Measurements from ENCODE around the gene SSH3.
A peak's percentile ranks its signal among the peaks of the same experiment; 100 is the strongest.

SSH3 gene

GRCh38 chr11:67268081-67268961 lies 35.0 kb upstream of the SSH3 start:
- no peak for DNase-seq

DNA sequence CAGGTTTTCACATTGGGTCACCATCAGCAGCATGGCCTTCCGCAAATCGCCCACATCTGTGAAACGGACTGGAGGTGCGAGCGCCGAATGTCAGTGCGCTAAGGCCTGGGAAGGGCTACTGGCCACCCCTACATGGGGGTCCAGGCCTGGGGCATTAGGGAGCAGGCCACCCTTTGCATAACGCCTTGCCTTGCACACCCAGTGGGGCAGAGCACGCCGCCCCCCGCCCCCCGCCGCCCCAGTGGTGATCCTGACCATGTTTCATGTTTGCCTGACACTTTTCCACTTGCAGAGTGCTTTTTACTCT lies 34.4 kb upstream of the SSH3 start:
- DNase-seq = no peak

DNA sequence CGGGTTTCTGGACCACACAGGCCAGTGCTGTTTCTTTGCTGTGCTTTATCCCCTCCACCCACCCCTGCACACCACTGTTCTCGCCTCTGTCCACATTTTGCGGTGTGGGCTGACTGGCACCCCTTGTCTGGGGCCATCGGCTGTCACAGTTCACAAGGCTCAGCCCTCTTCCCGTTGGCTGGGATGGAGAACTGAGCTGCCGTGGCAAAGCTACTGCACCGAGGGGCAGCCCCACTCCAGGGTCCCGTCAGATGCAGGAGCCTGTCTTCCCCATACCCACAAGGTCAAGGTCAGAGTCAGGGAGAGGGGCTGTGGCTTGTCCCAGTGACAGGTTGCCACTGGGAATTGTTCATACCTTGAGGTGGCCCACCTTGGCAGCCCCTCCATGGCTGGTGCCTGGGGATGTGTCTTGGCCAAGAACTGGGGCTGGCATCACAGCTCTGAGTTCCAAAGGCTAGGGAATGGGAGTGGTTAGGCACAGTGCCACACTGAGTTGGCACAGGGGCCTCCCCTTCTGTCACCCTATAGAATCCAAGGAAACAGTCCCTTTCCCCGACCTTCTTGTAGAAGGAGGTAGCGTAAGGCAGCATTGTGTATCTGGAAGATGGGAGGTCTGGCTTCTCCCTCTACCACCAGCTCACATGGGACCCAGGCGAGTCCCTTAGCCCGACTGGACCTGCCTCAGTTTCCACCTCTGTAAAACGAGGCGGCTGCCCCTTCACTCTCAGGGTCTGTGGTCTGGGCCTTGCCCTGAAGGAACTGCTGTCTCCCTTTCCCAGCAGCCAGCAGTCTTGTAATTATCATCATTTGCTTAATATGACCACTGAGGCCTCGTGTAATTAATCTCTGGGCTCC lies 33.7 kb upstream of the SSH3 start:
- no peak for DNase-seq

GRCh38 chr11:67270256-67271204 lies 32.8 kb upstream of the SSH3 start:
- DNase-seq = no peak

- DNase-seq = no peak
These were observed 32.2 kb upstream of the SSH3 start for GRCh38 chr11:67271205-67271540.

DNA sequence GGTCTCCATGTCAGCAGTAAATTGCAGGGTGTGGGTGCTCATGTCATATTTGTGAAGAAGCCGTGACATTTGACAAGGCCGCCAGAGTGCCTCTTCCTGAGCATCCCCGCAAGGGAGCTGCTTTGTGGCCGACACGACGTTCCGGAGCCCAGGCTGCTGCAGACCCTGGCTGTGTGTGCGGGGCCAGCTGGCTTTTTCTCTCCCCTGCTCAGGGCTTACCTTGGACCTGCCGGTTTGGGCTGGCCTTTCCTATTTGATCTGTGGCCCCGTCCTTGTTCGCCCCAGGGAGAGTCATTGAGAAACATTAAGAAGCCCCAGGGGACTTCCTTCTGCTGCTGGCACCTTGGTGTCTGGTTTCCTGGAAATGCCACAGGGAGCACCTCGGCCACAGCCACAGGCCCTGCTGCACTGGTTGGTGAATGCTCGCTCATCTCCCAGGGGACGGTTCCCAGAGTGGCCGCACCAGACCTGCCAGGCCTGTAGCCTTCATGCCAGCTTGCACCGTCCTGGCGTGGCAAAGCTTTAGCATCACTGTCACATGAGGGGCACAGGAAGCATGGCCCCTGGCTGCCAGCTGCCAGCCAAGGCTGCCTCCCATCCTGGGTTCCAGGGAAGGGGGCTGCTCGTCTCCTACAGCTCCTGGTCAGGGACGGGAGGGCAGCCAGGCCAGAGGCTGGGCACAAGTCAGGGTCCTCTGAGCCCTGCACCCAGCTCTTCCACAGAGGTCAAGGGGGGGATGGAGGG lies 31.6 kb upstream of the SSH3 start:
- no peak for DNase-seq

DNA sequence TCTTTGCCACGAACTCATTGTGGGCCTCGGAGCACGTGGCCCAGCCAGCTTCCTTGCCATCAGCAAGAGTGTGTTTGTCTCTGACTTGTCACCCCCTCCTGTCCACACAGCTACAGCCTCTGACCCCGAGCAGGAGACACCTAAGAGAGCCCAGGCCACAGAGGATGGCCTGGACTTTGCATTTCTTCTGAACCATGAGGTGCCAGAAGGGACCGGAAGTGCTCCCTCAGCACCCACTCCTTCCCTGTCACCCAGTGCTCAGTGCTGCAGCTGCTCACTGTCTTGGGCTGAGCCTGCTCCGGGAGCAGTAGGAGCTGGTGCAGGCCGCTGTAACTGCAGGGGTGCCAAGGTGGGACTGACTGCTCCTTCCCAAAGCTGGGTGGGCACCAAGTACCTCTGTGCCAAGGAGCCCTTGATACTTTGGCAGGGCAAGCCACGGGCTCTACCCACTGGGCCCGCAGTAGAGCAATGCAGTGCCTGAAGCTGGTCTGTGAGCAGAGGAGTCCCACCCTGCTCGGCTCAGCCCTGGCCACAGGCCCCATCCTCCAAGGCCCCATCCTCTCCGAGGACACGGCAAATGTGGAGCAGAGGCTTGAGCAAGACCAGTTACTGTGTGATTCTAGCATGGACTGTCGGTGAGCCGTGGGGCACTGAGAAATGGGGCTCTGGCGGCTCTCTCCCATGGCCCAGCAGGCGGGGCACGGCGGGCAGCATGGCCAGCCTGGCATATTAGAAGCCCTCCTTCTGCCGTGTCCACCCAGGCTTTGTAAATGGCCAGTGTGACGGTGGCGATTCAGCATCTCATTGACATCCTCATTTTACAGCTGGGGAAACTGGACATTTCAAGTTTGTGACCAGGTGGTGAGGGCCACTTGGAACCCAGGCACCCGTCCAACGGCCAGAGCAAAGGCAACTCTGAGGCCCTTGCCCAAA lies 30.7 kb upstream of the SSH3 start:
- no peak for DNase-seq

GRCh38 chr11:67273260-67273990 lies 29.9 kb upstream of the SSH3 start:
- DNase-seq = no peak

- no peak for DNase-seq
These were observed 28.3 kb upstream of the SSH3 start for GRCh38 chr11:67274768-67275605.

DNA sequence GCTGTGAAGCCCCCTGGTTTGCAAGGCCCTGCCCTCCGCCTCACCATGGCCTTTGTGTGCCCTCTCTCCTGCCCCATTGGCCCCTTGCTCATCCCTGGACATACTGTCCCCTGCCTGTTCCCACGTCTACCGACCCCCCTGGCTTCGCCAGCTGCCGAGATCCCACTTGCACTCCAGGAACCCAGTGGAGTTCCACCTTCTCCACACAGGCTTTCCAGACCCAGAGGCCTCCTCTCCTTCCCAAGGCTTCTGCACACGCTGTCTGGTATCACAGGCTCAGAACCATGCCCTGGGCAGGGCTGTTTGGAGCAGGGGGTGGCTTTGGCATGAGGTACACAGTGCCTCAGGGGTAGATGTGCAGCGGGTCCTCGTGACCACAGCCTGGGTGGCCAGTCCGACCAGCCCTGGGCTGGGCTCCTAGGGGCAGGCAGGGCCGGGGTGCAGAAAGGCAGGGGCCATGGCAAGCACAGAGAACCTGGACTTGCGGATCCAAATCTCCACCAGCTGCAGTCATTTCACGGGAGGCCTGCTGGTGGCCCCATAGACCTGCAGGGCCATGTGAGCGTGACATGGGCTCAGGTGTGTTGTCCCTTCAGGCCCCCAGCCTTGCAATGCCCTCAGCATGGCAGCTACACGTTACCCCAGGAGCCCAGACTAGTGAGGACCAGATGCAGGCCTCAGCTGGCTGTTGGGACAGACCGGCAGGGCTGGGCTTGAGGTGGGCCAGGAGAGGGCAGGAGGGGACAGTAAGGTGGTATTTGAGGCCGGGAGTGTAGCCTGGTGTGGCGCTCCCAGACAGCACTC lies 27.5 kb upstream of the SSH3 start:
- no peak for DNase-seq

GRCh38 chr11:67276781-67277230 lies 26.5 kb upstream of the SSH3 start:
- no peak for DNase-seq

GRCh38 chr11:67277231-67277961 lies 25.9 kb upstream of the SSH3 start:
- peak; percentile 69 to 84 for DNase-seq

DNA sequence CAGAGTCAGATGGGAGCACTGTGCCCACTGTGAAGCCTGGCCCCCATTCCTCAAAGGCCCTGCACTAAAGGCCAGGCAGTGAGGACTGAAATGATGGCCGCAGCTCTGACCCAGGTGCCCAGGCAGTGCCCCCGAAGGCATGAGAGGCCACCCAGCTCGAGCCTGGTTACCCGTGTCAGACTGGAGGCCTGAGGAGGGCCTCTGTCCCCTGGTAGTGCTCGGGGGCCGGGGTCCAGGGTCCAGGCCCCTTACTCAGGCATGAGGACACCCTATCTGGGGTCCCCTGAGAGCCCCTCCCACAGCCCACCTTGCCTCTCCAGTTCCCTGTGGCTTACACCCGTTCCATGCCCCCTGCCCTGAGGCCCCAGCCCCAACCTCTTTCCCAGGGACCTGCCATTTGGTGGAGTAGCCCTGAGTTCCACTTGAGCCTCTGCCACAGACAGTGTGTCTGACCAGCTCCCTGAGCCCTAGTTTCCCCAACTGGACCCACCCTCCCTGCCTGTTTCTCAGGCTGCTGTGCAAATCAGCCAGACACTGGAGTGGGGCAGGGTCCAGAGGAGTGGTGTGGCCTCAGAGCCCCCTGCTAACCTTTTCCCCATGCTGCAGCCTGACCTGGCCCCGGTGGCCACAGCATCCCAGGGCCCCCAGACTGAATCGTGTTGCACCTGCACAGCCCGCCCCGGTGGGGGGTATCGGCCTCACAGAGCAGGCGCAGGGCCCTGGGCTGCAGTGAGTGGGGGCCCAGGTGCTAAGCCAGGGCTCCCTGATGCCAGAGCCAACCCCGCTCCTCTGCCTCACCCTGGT lies 25.0 kb upstream of the SSH3 start:
- DNase-seq = no peak

DNA sequence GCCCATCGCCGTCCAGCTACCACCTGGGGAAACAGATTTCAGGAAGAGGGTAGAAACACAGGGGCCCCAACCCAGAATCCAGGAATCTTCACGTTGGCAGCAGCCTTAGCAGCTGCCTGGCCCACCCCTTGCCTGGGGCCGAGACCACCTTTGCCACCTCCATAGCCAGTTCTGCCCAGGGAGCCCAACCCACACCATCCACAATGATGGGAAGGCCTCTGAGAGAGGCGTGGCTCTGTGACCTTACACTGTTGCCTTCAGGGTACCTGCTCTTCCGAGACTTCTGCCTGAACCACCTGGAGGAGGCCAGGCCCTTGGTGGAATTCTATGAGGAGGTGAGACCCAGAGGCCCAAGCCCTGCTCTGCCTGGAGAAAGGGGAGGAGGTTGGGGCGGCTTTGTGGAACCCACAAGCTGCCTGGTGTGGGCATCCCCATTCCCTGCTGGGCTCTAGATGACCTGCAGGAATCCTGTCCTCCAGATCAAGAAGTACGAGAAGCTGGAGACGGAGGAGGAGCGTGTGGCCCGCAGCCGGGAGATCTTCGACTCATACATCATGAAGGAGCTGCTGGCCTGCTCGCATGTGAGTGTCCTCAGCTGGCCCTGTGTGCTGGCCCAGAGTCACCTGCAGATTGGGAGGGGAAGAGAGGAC lies 24.3 kb upstream of the SSH3 start:
- DNase-seq = no peak

GRCh38 chr11:67279589-67280340 lies 23.6 kb upstream of the SSH3 start:
- DNase-seq = no peak

GRCh38 chr11:67280341-67280787 lies 23.0 kb upstream of the SSH3 start:
- DNase-seq = no peak

Data from NCI-H2081 (cell line).